H9 (cell line): ENCODE data around the gene ITM2B. TPM values are rescaled to one million over a fixed set of nuclear protein-coding genes. Genes with fewer than 3 reads are reported as not detected.

Experiments
- DNase-seq: peaks from one replicate; pipeline ENCODE4 v3.0.0-alpha.2; 2017
- H2AFZ ChIP-seq: one replicate; pipeline ENCODE4 v1.6.1; 2013; ENCODE audit warnings: mild to moderate bottlenecking, low read length, control low read depth, moderate library complexity
- H2AK5ac ChIP-seq: 2 replicates; pipeline ENCODE4 v1.6.1; 2013; ENCODE audit warnings: low read length, control low read depth, mixed read lengths; ENCODE audit not compliant: insufficient read length
- H2BK120ac ChIP-seq: one replicate; pipeline ENCODE4 v1.6.1; 2013; ENCODE audit warnings: low read depth, mild to moderate bottlenecking, low read length, control low read depth, inconsistent platforms; ENCODE audit not compliant: poor library complexity, severe bottlenecking
- H2BK12ac ChIP-seq: 2 replicates; pipeline ENCODE4 v1.6.1; 2013; ENCODE audit warnings: low read length, control low read depth, mixed read lengths, low read depth; ENCODE audit not compliant: insufficient read length
- H2BK15ac ChIP-seq: 2 replicates; pipeline ENCODE4 v1.6.1; 2013; ENCODE audit warnings: low read depth, low read length, control low read depth
- H2BK20ac ChIP-seq: one replicate; pipeline ENCODE4 v1.6.1; 2013; ENCODE audit warnings: low read depth, mild to moderate bottlenecking, low read length, control low read depth, inconsistent platforms; ENCODE audit not compliant: poor library complexity, severe bottlenecking
- H2BK5ac ChIP-seq: 2 replicates; pipeline ENCODE4 v1.6.1; 2013; ENCODE audit warnings: low read length, control low read depth, mixed read lengths; ENCODE audit not compliant: insufficient read length
- H3K14ac ChIP-seq: 2 replicates; pipeline ENCODE4 v1.6.1; 2013; ENCODE audit warnings: low read length, control low read depth; ENCODE audit not compliant: insufficient read depth
- H3K18ac ChIP-seq: 2 replicates; pipeline ENCODE4 v1.6.1; 2013; ENCODE audit warnings: low read depth, mild to moderate bottlenecking, mixed read lengths, low read length, control low read depth; ENCODE audit not compliant: insufficient read length
- H3K23ac ChIP-seq: 2 replicates; pipeline ENCODE4 v1.6.1; 2013; ENCODE audit warnings: low read length, control low read depth, mixed read lengths, low read depth; ENCODE audit not compliant: insufficient read length
- H3K23me2 ChIP-seq: 2 replicates; pipeline ENCODE4 v1.6.1; 2013; ENCODE audit warnings: low read depth, mild to moderate bottlenecking, mixed read lengths, low read length, control low read depth; ENCODE audit not compliant: insufficient read length, poor library complexity, severe bottlenecking
- H3K27ac ChIP-seq: 2 replicates; pipeline ENCODE4 v1.5.1; 2013; ENCODE audit warnings: low read length, control low read depth, mixed read lengths, low read depth; ENCODE audit not compliant: insufficient read length
- H3K27me3 ChIP-seq: 2 replicates; pipeline ENCODE4 v1.6.1; 2013; ENCODE audit warnings: low read length, control low read depth, inconsistent platforms; ENCODE audit not compliant: insufficient read depth
- H3K4ac ChIP-seq: 2 replicates; pipeline ENCODE4 v1.6.1; 2013; ENCODE audit warnings: low read depth, mild to moderate bottlenecking, control low read depth, inconsistent platforms, low read length, moderate library complexity
- H3K4me1 ChIP-seq: 2 replicates; pipeline ENCODE4 v1.6.1; 2013; ENCODE audit warnings: low read length, control low read depth, inconsistent platforms; ENCODE audit not compliant: insufficient read depth
- H3K4me2 ChIP-seq: 2 replicates; pipeline ENCODE4 v1.6.1; 2013; ENCODE audit warnings: low read length, control low read depth, mixed read lengths; ENCODE audit not compliant: insufficient read length, insufficient read depth
- H3K56ac ChIP-seq: 2 replicates; pipeline ENCODE4 v1.6.1; 2013; ENCODE audit warnings: low read depth, mild to moderate bottlenecking, mixed read lengths, low read length, control low read depth; ENCODE audit not compliant: insufficient read length
- H3K79me1 ChIP-seq: 2 replicates; pipeline ENCODE4 v1.6.1; 2013; ENCODE audit warnings: low read depth, mild to moderate bottlenecking, moderate library complexity, low read length, control low read depth, inconsistent platforms; ENCODE audit not compliant: insufficient read depth, poor library complexity, severe bottlenecking
- H3K79me2 ChIP-seq: 2 replicates; pipeline ENCODE4 v1.6.1; 2013; ENCODE audit warnings: low read length, control low read depth, inconsistent platforms; ENCODE audit not compliant: insufficient read depth
- H3K9ac ChIP-seq: 2 replicates; pipeline ENCODE4 v1.6.1; 2013; ENCODE audit warnings: low read length, control low read depth, mixed read lengths; ENCODE audit not compliant: insufficient read length; ENCODE audit errors: extremely low read depth
- H3K9me3 ChIP-seq: one replicate; pipeline ENCODE4 v1.6.1; 2013; ENCODE audit warnings: low read depth, low read length, inconsistent platforms; ENCODE audit not compliant: control insufficient read depth
- H3T11ph ChIP-seq: one replicate; pipeline ENCODE4 v1.6.1; 2013; ENCODE audit warnings: mild to moderate bottlenecking, low read length, control low read depth, inconsistent platforms
- H4K20me1 ChIP-seq: one replicate; pipeline ENCODE4 v1.6.1; 2013; ENCODE audit not compliant: control insufficient read depth, insufficient read length, insufficient read depth
- H4K5ac ChIP-seq: 2 replicates; pipeline ENCODE4 v1.6.1; 2013; ENCODE audit warnings: low read depth, mild to moderate bottlenecking, mixed read lengths, low read length, control low read depth; ENCODE audit not compliant: insufficient read length
- H4K8ac ChIP-seq: replicated peaks from 2 replicates; pipeline ENCODE4 v1.6.1; 2013; ENCODE audit warnings: low read length, control low read depth, mixed read lengths, low read depth; ENCODE audit not compliant: insufficient read length
- H4K91ac ChIP-seq: 2 replicates; pipeline ENCODE4 v1.6.1; 2013; ENCODE audit warnings: low read depth, mild to moderate bottlenecking, moderate library complexity, mixed read lengths, low read length, control low read depth; ENCODE audit not compliant: insufficient read length
- H3K27ac Mint-ChIP-seq, 3 experiments: 2 replicates in 2 of 3; 3 replicates in 1 of 3; pipeline ENCODE4 v1.8.0; 2020 to 2021; ENCODE audit warnings: mixed read lengths in 3 of 3, mild to moderate bottlenecking in 1 of 3, moderate library complexity in 1 of 3
- H3K27me3 Mint-ChIP-seq: 2 replicates; pipeline ENCODE4 v1.8.0; 2021; ENCODE audit warnings: low read depth, mild to moderate bottlenecking, moderate library complexity, mixed read lengths
- H3K36me3 Mint-ChIP-seq, 3 experiments: 2 replicates in 2 of 3; 3 replicates in 1 of 3; pipeline ENCODE4 v1.8.0; 2020 to 2021; ENCODE audit warnings: low read depth in 3 of 3, mixed read lengths in 3 of 3; ENCODE audit not compliant: insufficient read depth in 1 of 3
- H3K4me1 Mint-ChIP-seq, 2 experiments: 2 replicates each; pipeline ENCODE4 v1.8.0; 2020; ENCODE audit warnings: mixed read lengths in 2 of 2
- H3K4me3 Mint-ChIP-seq, 2 experiments: 2 replicates in 1 of 2; 3 replicates in 1 of 2; pipeline ENCODE4 v1.8.0; 2020 to 2021; ENCODE audit warnings: mild to moderate bottlenecking in 2 of 2, mixed read lengths in 2 of 2, moderate library complexity in 1 of 2
- H3K9me3 Mint-ChIP-seq, 2 experiments: 2 replicates in 1 of 2; 3 replicates in 1 of 2; pipeline ENCODE4 v1.8.0; 2020; ENCODE audit warnings: mild to moderate bottlenecking in 2 of 2, mixed read lengths in 2 of 2, moderate library complexity in 1 of 2
- WGBS: extraction: QIAGEN DNeasy Blood & Tissue Kit; methylation state at CpG from one replicate; pipeline ENCODE4 v1.1.7; 2013; ENCODE audit warnings: missing lambda C conversion rate, low lambda C conversion rate, mixed read lengths; ENCODE audit not compliant: insufficient read length; ENCODE audit errors: extremely low coverage; 5-methylcytosine and 5-hydroxymethylcytosine counted together
- total RNA-seq: library from RNA; stranded (reverse); gene quantifications from 2 replicates; pipeline ENCODE4 v1.2.1, GENCODE V29; 2021
- TF ChIP-seq, protein P1 (sequence below): fragments of 200-600 bp; sonication (generic); conservative IDR thresholded peaks from 3 replicates; pipeline ENCODE4 v1.8.0; 2021; ENCODE audit warnings: antibody characterized with exemption, mild to moderate bottlenecking

The ITM2B gene
- total RNA-seq, 1 experiment from 2014 or later = 175 TPM

DNA sequence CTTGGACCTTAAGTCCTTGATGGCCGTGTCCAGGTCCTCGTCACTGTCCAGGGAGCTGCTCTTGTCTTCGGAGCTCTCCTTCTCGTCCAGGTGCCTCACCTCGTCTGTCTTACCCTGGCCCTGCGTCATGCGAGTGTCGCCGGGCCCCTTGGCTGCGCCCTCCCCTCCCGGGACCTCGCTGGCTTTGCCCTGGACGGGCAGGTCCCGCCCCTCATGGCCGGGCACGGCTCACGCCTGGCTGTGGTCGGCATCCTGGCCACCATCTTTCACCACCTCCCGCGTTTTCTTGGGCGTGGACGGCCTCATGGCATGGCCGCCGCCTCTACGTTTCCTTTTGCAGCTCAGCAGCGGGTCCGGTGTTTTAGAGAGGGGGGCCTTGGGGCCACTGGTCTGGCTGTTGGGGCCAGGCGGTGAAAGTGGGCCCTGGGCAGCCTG is 85.4 kb downstream of the ITM2B start:
- Histone ChIP-seq H3K79me2 (no peaks in the 10 kb centered on the region), H3K27me3 (no peaks in the 10 kb centered on the region), H3K4ac (no peak overlapping the region), H3K9ac (no peak overlapping the region), H4K8ac (no peak overlapping the region), H4K91ac (no peak overlapping the region), H3K9me3 (no peaks in the 10 kb centered on the region), H2AK5ac (no peak overlapping the region), H2BK15ac (no peak overlapping the region), H2BK12ac (no peak overlapping the region), H4K20me1 (no peaks in the 10 kb centered on the region), H2BK5ac (no peak overlapping the region), H2AFZ (no peak overlapping the region), H3T11ph (no peak overlapping the region), H2BK20ac (no peak overlapping the region), H3K18ac (no peak overlapping the region), H2BK120ac (no peak overlapping the region), H3K4me2 (no peak overlapping the region), H4K5ac (no peak overlapping the region), H3K23me2 (no peaks in the 10 kb centered on the region), H3K23ac (no peak overlapping the region), H3K4me1 (no peaks in the 10 kb centered on the region), H3K79me1 (no peaks in the 10 kb centered on the region), H3K56ac (no peak overlapping the region), H3K14ac (no peak overlapping the region; the same call in 1 of the 2 replicates), H3K27ac (no peak overlapping the region)
- Mint-ChIP-seq H3K4me3 (no peak overlapping the region), H3K9me3 (peaks cover 20 to 24% of the 10 kb centered on the region in 2 experiments), H3K4me1 (peaks cover 0 to 4% of the 10 kb centered on the region in 2 experiments; a peak in 1 of 4 replicates), H3K36me3 (peaks cover 15 to 39% (median 25%) of the 10 kb centered on the region in 3 experiments), H3K27ac (no peak overlapping the region; a peak in 2 of 7 replicates), H3K27me3 (no peaks in the 10 kb centered on the region; the same call in 1 of the 2 replicates)
- TF ChIP-seq, protein P1, sequence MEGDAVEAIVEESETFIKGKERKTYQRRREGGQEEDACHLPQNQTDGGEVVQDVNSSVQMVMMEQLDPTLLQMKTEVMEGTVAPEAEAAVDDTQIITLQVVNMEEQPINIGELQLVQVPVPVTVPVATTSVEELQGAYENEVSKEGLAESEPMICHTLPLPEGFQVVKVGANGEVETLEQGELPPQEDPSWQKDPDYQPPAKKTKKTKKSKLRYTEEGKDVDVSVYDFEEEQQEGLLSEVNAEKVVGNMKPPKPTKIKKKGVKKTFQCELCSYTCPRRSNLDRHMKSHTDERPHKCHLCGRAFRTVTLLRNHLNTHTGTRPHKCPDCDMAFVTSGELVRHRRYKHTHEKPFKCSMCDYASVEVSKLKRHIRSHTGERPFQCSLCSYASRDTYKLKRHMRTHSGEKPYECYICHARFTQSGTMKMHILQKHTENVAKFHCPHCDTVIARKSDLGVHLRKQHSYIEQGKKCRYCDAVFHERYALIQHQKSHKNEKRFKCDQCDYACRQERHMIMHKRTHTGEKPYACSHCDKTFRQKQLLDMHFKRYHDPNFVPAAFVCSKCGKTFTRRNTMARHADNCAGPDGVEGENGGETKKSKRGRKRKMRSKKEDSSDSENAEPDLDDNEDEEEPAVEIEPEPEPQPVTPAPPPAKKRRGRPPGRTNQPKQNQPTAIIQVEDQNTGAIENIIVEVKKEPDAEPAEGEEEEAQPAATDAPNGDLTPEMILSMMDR = no peak
- no CpG with 5 or more reads among the region's 28 CpGs for WGBS
- no peak for DNase-seq
